ENCODE data around the gene GINS2.

Gene GINS2

GRCh38 chr16:85717393-85718152 is 28.8 kb upstream of the GINS2 start:
- peak; percentile 75 for TF ChIP-seq CTCF (IDR thresholded peaks at IDR 0.05)
- Histone ChIP-seq H3K27ac (no peak overlapping the region), H3K4me3 (no peak overlapping the region)
- no peak for DNase-seq (ENCODE audit: low spot score)

GRCh38 chr16:85716680-85717038 is 27.9 kb upstream of the GINS2 start:
- H3K27ac ChIP-seq: no peak overlapping the region
- TF ChIP-seq CTCF (IDR thresholded peaks at IDR 0.05): no peak
- DNase-seq (ENCODE audit: low spot score): no peak
- no peak overlapping the region for H3K4me3 ChIP-seq

GRCh38 chr16:85716022-85716679 is 27.4 kb upstream of the GINS2 start:
- Histone ChIP-seq H3K4me3 (no peak overlapping the region), H3K27ac (no peak overlapping the region)
- DNase-seq (ENCODE audit: low spot score): no peak
- TF ChIP-seq CTCF (IDR thresholded peaks at IDR 0.05): no peak

- no peak for TF ChIP-seq CTCF (IDR thresholded peaks at IDR 0.05)
- no peak overlapping the region for H3K27ac ChIP-seq
- no peak overlapping the region for H3K4me3 ChIP-seq
- no peak for DNase-seq (ENCODE audit: low spot score)
Observed at GRCh38 chr16:85715169-85716021, 26.6 kb upstream of the GINS2 start.

GRCh38 chr16:85712801-85713200 is 24.0 kb upstream of the GINS2 start:
- no peak overlapping the region for H3K4me3 ChIP-seq
- DNase-seq (ENCODE audit: low spot score): no peak
- TF ChIP-seq CTCF (IDR thresholded peaks at IDR 0.05): no peak
- H3K27ac ChIP-seq: no peak overlapping the region

GRCh38 chr16:85711982-85712587 is 23.3 kb upstream of the GINS2 start:
- H3K27ac ChIP-seq: no peak overlapping the region
- no peak for TF ChIP-seq CTCF (IDR thresholded peaks at IDR 0.05)
- no peak for DNase-seq (ENCODE audit: low spot score)

More at GRCh38 chr16:85711982-85712587, 23.3 kb upstream of the GINS2 start:
- H3K4me3 ChIP-seq: no peak overlapping the region
